Activated CD8-positive, alpha-beta memory T cell treated with anti-CD3 and anti-CD28 coated beads for 48 hours (primary cell): ENCODE results near the gene CDK6.

Experiments used
- DNase-seq, 3 experiments: peaks; one replicate each; pipeline ENCODE4 v3.0.0-alpha.2; 2020; ENCODE audit warnings: low read depth in 2 of 3, low spot score in 2 of 3

Gene CDK6

GRCh38 chr7:92714767-92715166 is 121.6 kb downstream of the CDK6 start:
- DNase-seq, result no peak

DNA sequence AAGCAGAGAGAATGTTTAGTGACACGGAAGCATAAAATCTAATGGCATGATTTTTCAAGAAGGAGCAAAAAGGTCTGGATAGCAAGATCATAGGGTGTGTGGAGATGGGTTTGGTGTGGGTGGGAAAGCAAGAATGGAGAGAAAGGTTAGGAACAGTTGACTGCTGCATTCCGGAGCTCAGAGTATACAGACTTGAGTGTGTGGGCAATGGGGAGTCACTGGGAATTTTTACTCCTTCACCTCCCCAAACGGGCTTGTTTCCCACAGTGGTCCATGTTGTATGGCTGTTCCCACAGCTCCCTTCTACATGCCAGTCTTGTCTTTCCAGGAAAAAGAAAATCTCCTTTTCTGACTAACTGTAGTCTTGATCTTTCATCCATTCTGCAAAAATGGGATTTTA is 122.1 kb downstream of the CDK6 start:
- DNase-seq, result no peak

GRCh38 chr7:92709912-92710311 is 126.5 kb downstream of the CDK6 start:
- DNase-seq, result no peak

DNA sequence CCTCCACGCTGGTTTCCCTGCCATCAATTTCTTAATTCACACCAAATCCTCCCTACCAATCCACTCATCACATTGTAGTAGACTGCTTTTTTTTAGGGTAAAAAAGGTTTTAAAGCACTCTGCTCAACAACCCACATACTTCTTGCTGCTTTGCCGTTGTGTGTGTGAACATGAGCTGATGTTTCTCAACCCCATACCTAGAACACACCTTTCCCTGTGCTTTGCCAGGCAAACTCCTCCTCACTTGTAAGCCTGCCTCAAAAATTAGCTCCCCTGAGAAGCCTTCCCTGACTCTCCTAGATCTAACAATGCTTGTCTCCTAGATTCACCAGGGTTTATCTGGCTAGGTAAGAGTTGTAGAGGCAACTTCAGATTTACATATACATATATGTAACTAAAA is 127.2 kb downstream of the CDK6 start:
- no peak for DNase-seq

- no peak for DNase-seq
These were observed 128.0 kb downstream of the CDK6 start for GRCh38 chr7:92708111-92709042.

DNA sequence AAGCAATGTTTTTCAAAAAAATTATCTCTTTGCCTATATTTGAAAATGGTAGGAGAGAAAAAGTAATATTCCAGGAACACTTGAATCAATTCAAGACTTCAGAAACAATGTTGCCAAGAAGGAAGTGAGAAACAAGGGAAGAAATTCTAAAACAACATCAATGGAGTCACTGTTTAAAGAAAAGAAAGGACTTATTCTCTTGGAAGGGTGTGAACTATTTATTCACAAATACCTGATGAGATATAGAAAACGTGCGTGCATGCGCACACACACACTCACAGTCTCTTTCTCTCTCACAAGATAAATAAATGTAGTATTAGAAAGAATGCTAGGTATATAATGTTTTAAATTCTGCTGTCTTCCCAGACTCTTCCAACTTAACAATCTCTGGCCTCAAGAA is 128.9 kb downstream of the CDK6 start:
- no peak for DNase-seq

DNA sequence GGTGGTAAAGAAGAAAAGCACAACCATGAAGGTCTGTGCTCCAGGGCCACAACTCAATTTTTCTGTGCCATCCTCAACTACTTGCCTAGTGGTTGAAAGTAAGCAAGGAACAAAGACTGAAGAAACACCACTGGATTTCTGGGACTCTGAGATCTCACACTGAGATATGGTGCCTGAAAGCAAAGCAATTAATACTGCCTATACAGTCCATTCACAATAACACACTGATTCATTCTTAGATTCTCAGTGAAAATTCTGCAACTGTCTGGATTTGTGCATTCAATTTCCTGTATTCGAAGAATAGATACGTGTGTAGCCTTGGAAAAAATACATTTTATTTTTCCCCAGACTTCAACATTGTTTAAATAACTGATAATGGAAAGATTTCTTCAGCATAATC is 129.8 kb downstream of the CDK6 start:
- DNase-seq, result no peak

GRCh38 chr7:92705831-92706230 is 130.5 kb downstream of the CDK6 start:
- no peak for DNase-seq

DNA sequence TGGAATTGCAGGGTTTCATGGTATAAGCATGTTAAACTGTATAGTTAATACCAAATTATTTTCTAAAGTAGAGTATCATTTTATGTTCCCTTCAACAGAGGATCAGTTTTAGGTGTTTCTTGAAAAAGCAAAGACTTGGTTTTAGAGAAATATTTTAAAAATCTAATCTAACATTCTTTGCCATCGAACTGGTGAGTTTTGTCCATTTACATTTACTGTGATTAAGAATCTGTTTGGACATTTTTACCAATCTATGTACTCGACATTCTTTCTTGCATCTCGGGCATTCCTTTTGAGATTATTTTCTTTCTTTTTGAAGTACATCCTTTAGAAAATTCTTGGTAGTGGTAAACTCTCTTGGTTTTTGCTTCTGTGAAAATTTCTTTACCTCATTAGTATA is 131.5 kb downstream of the CDK6 start:
- no peak for DNase-seq

GRCh38 chr7:92702535-92702934 is 133.8 kb downstream of the CDK6 start:
- DNase-seq, result no peak

DNA sequence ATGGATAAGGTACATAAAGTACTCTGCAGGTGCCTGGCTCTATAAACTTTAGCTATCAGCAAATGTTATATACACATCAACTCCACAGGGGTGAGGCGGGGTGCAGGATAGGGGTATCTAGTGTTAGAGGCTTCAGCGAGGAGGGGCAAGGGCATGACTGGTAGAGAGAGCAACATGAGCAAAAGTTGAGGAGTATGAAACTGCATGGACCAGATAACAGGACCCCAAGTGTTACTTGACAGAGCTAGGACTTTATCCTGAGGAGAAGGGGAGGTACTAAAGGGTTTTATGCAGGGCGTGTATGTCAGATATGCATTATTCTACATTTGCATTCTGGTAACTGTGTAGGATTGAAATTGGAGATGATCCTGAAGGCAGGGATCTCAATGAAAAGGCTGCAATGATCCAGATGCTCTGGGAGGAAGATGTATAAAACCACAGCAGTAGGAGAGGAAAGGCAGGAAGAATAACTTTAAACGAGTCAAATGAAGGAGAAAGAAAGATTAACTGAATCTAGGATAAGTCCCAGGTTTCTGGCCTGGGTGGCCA is 136.3 kb downstream of the CDK6 start:
- DNase-seq, result no peak

DNA sequence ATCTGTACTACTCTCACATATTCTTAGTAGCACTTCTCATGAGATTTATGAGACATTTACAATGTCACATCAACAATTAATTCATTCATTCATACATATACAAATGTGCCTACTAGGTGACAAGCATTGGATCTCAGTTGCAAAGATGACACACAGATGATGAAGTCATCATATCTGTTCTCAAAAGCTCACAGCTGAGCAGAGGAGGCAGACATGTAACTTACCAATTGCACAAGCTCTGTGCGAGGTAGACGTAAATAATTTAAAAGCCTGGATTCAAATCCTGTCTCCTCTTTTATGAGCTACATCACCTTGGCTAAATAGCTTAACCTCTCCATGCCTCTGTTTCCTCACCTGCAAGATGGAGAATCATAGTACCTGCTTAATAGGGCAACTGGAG is 136.8 kb downstream of the CDK6 start:
- DNase-seq, result no peak

- no peak for DNase-seq
These were observed 138.0 kb downstream of the CDK6 start for GRCh38 chr7:92698237-92698841.

GRCh38 chr7:92697414-92697813 is 139.0 kb downstream of the CDK6 start:
- DNase-seq, result no peak

- no peak for DNase-seq
These were observed 139.4 kb downstream of the CDK6 start for GRCh38 chr7:92697012-92697411.

DNA sequence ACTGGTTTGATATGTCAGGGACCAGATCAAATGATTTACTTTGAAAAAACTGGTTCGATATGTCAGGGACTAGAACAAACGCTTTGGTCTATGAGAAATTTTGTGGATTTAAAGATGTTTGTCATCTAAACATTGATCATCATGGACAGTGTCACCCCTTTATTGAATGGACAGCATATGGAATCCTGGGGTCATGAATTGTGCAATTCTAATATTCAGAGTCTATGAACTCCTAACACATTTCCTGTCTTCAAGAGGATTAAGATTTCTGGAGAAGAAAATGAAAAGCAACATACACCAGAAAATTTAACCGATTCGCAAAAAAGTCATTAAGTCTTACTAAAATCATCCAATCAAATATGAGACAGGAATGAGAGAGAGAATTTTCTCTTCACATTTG is 139.8 kb downstream of the CDK6 start:
- no peak for DNase-seq

- DNase-seq, result no peak
These were observed 140.8 kb downstream of the CDK6 start for GRCh38 chr7:92695308-92696261.

- no peak for DNase-seq
These were observed 142.2 kb downstream of the CDK6 start for GRCh38 chr7:92694211-92694610.

- no peak for DNase-seq
These were observed 142.9 kb downstream of the CDK6 start for GRCh38 chr7:92693519-92693918.

- no peak for DNase-seq
These were observed 144.8 kb downstream of the CDK6 start for GRCh38 chr7:92691578-92691977.
